NCI-H345 treated with DMSO at 0.1 percent for 48 hours (cell line): ENCODE measurements around the gene CCDC183.
"Not testable (repeated sequence)": the region's sequence is repeated elsewhere in the genome, so short reads cannot be mapped to it uniquely, and the experiment has no call there.

ENCODE experiments used
- DNase-seq: peaks from one replicate; lab custom pipeline; 2025; ENCODE audit not compliant: unreplicated experiment; lab: John Stamatoyannopoulos, UW

Gene CCDC183

DNA sequence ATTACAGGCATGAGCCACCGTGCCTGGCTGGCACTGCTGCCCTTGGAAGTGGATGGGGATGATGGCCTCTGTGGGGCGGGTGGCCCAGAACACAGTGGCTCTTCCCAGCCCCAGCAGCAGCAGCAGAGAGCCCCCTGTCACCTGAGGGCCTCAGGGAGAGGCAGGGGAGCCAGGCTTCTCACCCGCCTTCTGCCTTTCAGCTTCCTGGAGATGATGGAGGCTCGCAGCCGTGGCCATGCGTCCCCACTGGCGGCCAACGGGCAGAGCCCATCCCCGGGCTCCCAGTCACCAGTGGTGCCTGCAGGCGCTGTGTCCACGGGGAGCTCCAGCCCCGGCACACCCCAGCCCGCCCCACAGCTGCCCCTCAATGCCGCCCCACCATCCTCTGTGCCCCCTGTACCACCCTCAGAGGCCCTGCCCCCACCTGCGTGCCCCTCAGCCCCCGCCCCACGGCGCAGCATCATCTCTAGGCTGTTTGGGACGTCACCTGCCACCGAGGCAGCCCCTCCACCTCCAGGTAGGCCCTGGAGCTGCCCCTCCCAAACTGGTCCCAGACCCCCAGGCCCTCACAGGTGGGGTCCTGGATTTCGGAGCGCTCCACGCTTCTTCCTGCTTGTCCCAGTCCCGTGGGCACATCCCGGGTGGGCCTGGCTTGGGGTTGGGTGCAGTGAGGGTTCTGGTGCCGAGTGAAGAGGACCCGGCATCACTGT lies 41.2 kb downstream of the CCDC183 start:
- no peak for DNase-seq

- not testable (repeated sequence) for DNase-seq
Measured at GRCh38 chr9:136837856-136838277, 41.7 kb downstream of the CCDC183 start.

GRCh38 chr9:136838314-136839228 lies 42.4 kb downstream of the CCDC183 start:
- no peak for DNase-seq

GRCh38 chr9:136839229-136840139 lies 43.3 kb downstream of the CCDC183 start:
- DNase-seq: no peak

GRCh38 chr9:136840140-136840876 lies 44.2 kb downstream of the CCDC183 start:
- DNase-seq: no peak

GRCh38 chr9:136840877-136841645 lies 44.9 kb downstream of the CCDC183 start:
- peak; percentile 69 for DNase-seq

DNA sequence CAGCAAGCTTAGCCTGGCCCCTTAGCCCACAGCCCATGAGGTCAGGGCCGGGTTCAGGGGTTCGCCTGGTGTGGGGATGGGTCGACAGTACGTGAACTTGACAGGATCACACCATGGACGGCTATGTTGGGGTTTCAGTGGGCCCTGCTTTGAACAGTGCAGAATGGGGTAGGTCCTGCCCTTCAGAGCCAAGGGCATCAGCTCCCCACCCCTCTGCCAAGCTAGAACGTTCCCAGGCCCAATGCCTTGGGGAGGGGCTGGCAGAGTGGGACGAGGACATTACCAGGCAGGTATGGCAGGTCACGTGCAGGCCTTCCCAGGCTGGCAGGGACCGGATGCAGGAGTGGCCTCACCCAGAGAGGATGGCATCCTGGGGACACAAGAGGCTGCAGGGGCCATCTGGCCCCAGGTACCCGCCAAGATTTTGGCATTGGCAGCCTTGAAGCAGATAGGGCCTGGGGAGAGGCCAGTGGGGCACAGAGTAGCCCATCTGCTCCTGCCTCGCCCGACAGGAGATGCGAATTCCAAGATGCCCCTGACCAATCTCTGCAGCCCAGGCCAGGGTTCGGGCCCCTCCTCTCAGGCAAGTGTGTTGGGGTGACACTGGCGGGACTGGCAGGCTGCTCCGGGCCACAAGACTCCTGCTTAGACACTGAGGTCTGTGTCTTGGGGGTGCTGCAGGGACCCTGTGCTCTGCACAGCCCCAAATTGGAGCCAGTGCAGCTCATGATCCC lies 45.7 kb downstream of the CCDC183 start:
- peak; percentile 42 for DNase-seq

DNA sequence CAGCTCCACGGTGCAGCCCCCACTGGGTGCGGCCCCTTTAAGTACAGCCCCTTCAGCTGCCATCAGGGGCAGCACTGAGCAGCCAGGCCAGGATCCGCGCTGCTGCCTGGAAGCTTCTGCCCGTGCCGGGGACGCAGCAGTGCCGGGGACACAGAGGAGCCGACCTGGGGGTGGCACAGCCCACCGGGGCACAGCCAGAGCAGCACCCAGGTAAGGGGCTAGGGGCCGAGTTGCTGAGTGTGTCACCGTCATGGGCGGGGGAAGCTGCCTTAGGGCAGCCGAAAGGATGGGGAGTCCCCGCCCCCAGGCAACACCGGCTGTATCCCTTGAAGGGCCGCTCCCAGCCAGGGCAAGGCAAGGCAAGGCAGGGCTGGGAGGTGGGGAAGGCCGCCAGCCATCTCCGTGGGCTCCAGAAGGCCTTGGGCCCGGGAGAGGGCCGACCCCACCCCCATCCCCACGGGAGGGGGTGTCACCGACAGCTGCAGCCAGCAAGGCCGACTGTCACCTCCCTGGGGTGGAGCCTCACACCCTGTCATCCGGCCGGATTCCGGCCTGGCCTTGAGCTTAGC lies 46.3 kb downstream of the CCDC183 start, which contains the start of gene AJM1:
AJM1 (plus strand) TSS at position 99 of the 569 bp plus-strand sequence. CDS start 1,937 bp downstream, outside the sequence.
- peak; percentile 63 for DNase-seq

- not testable (repeated sequence) for DNase-seq
Measured at GRCh38 chr9:136843159-136843800, 47.1 kb downstream of the CCDC183 start.

- DNase-seq: not testable (repeated sequence)
Measured at GRCh38 chr9:136843801-136844740, 47.9 kb downstream of the CCDC183 start.

DNA sequence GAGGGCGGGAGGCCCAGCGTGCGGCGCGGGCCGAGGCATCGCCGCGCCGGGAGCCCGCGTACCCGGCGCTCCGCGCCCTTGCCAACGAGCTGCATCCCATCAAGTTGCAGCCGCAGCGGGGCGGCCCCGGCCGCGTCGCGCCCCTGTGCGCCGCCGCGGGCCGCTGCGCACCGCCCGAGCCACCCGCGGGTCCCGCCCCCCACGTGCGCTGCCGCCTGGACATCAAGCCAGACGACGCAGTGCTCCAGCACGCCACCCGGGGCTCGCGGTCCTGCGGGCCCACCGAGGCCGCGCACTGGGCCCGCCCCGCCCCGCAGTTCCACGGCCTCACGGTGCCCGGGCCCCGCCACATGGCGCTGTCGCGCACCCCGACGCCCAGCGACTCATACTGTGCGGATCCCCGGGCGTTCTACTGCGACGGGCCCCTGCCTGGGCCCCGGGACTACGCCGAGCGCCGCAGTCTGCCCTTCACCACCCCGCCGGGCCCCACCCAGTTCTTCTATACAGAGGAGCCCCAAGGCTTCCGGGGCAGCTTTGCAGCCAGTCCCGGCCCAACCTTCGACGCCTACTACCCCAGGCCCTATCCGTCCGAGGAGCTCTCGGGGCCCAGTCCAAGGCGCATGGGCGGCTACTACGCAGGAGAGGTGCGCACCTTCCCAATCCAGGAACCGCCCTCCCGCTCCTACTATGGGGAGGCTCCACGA lies 48.8 kb downstream of the CCDC183 start:
- no peak for DNase-seq

GRCh38 chr9:136845465-136846260 lies 49.5 kb downstream of the CCDC183 start:
- DNase-seq: no peak

GRCh38 chr9:136846376-136847087 lies 50.4 kb downstream of the CCDC183 start:
- no peak for DNase-seq

DNA sequence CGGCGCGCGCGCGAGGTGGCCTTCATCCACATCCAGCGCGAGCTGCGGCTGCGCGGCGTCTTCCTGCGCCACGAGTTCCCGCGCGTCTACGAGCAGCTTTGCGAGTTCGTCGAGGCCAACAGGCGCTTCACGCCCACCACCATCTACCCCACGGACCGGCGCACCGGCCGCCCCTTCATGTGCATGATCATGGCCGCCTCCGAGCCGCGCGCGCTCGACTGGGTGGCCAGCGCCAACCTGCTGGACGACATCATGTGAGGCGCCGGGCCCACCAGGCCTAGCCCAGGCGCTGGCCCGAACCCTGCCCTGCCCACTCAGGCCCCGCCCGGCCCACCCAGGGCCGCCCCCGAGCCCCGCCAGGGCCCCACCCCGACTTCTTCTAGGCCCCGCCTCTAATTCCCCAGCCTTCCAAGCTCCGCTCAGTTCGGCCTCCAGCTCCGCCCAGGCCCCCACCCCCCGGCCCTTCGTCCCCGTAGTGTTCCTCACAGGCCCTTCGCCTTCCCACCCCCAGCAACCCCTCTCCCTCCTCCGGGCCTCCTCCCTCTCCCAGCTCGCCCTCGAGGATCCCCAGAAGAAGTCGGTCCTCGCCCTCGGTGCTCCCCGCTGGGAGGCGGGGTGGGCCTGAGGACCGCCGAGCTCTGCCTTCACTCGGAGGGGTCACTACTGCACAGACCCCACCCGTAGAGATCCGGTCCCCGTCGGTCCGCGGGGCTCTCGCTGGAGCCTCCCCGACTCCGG lies 51.1 kb downstream of the CCDC183 start:
- no peak for DNase-seq
